H54 (cell line): ENCODE data around the gene SCUBE3.

Source experiments
- DNase-seq: peaks from one replicate; pipeline ENCODE4 v3.0.0; 2011; ENCODE audit warnings: low spot score, mixed read lengths; ENCODE audit not compliant: insufficient read length
- FAIRE-seq: peaks from 3 replicates; lab custom pipeline; 2011; peaks lifted over from hg19 to GRCh38; lab: Jason Lieb, UNC
- POLR2A ChIP-seq: IDR thresholded peaks from 2 replicates; pipeline ENCODE4 v1.6.1; 2011; ENCODE audit warnings: low read depth, mild to moderate bottlenecking, low read length

SCUBE3 gene

GRCh38 chr6:35267446-35267845 is 53.7 kb downstream of the SCUBE3 start:
- no peak for DNase-seq
- FAIRE-seq, result no peak

GRCh38 chr6:35267897-35268296 is 54.1 kb downstream of the SCUBE3 start:
- no peak for DNase-seq
- TF ChIP-seq POLR2A, result no peak
- FAIRE-seq, result no peak

More at GRCh38 chr6:35267446-35267845, 53.7 kb downstream of the SCUBE3 start:
- no peak for TF ChIP-seq POLR2A

- DNase-seq, result no peak
- TF ChIP-seq POLR2A, result no peak
- FAIRE-seq, result no peak
Measured at GRCh38 chr6:35272005-35272404, 58.2 kb downstream of the SCUBE3 start.

- DNase-seq (no peak), FAIRE-seq (no peak)
- TF ChIP-seq POLR2A, result no peak
Measured at GRCh38 chr6:35273822-35274559, 60.2 kb downstream of the SCUBE3 start.

- no peak for FAIRE-seq
- DNase-seq, result no peak
- no peak for TF ChIP-seq POLR2A
Measured at GRCh38 chr6:35275744-35276260, 62.0 kb downstream of the SCUBE3 start.

- FAIRE-seq, result no peak
- no peak for TF ChIP-seq POLR2A
- DNase-seq, result no peak
Measured at GRCh38 chr6:35278708-35279107, 65.0 kb downstream of the SCUBE3 start.

GRCh38 chr6:35280903-35281302 is 67.1 kb downstream of the SCUBE3 start:
- DNase-seq, result no peak
- FAIRE-seq, result no peak
- no peak for TF ChIP-seq POLR2A

GRCh38 chr6:35282472-35282871 is 68.7 kb downstream of the SCUBE3 start:
- no peak for FAIRE-seq
- DNase-seq, result no peak
- no peak for TF ChIP-seq POLR2A

- FAIRE-seq (no peak), DNase-seq (no peak)
- TF ChIP-seq POLR2A, result no peak
Measured at GRCh38 chr6:35283361-35283760, 69.6 kb downstream of the SCUBE3 start.

- DNase-seq (no peak), FAIRE-seq (no peak)
- TF ChIP-seq POLR2A, result no peak
Measured at GRCh38 chr6:35287671-35288396, 74.1 kb downstream of the SCUBE3 start.

- DNase-seq, result no peak
- TF ChIP-seq POLR2A, result no peak
- no peak for FAIRE-seq
Measured at GRCh38 chr6:35288834-35289233, 75.1 kb downstream of the SCUBE3 start.

- no peak for FAIRE-seq
- no peak for TF ChIP-seq POLR2A
- no peak for DNase-seq
Measured at GRCh38 chr6:35291491-35291890, 77.7 kb downstream of the SCUBE3 start.

- TF ChIP-seq POLR2A, result no peak
- FAIRE-seq (no peak), DNase-seq (no peak)
Measured at GRCh38 chr6:35292494-35292893, 78.7 kb downstream of the SCUBE3 start.

GRCh38 chr6:35293681-35294080 is 79.9 kb downstream of the SCUBE3 start:
- FAIRE-seq (no peak), DNase-seq (no peak)
- TF ChIP-seq POLR2A, result no peak
